Measurements from ENCODE around the gene DOCK1.

DNA sequence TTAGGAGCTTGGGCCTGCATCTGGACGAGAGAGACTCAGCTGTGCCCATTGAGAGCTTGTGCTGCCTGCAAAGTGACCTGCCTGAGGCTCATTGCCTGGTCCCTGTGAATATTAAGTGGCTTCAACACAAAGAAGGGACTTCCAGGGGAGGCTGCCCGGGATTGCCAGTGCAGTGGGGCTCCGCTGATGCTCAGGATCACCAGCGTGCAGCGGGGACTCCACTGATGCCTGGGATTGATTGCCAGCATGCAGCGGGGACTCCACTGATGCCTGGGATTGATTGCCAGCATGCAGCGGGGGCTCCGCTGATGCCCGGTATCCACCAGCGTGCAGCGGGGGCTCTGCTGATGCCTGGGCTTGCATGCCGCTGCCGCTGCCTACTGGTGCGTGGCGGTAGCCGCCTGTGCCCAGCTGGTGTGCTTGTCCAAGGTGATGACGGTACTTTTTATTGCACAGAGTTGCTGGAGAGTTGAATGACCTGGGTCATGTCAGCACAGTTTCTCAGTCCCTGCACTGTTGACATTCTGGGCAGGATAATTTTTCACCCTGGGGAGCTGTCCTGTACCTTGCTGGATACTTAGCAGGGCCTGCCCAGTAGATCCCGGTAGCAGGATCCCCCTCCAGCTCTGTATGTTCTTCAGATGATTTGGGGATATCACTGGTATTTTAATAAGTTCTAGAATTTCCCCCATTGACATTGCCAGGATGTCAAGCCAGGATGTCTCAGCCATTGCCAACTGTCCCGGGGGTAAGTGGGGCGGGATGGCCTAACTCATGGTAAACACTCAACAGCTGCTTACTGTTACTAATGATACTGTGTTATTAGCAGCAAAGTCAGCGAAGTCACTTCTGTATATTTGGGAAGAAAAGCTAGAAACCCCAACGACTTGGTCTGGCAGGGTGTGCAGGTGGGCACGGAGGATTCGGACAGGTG lies 13.0 kb downstream of the DOCK1 start:
- TF ChIP-seq GATA2 (IDR thresholded peaks at IDR 0.05; ENCODE audit: low read depth, low read length) (peak; percentile 72), GATA3 (IDR thresholded peaks at IDR 0.05; ENCODE audit: low read depth, low read length) (no peak)
